DND-41 (cell line): ENCODE measurements around the gene POU6F1.

ENCODE experiments used
- ATAC-seq: fragments of 200-7000 bp; cut with Tn5 transposase; 3 replicates; pipeline ENCODE4 v1.9.1; 2021; ENCODE audit warnings: low read depth; ENCODE audit not compliant: insufficient read depth
- DNase-seq: peaks from one replicate; pipeline ENCODE4 v3.0.0-alpha.2; 2020
- H2AFZ ChIP-seq: 2 replicates; pipeline ENCODE4 v1.6.0; 2012; ENCODE audit warnings: low read depth, low read length
- H3K27ac ChIP-seq: 2 replicates; pipeline ENCODE4 v1.5.1; 2012; ENCODE audit warnings: low read length, inconsistent platforms
- H3K27me3 ChIP-seq: fragments of 200-600 bp; sonication (generic); 2 replicates; pipeline ENCODE4 v1.6.0; 2012; ENCODE audit warnings: low read length, mild to moderate bottlenecking, inconsistent platforms; ENCODE audit not compliant: insufficient read depth, poor library complexity
- H3K36me3 ChIP-seq: 2 replicates; pipeline ENCODE4 v1.5.1; 2012; ENCODE audit warnings: low read length, inconsistent platforms; ENCODE audit not compliant: insufficient read depth
- H3K4me1 ChIP-seq: 2 replicates; pipeline ENCODE4 v1.5.1; 2012; ENCODE audit warnings: mild to moderate bottlenecking, low read length; ENCODE audit not compliant: insufficient read depth
- H3K4me2 ChIP-seq: 2 replicates; pipeline ENCODE4 v1.6.0; 2012; ENCODE audit warnings: mild to moderate bottlenecking, moderate library complexity, low read length, inconsistent platforms; ENCODE audit not compliant: insufficient read depth
- H3K4me3 ChIP-seq, 2 experiments: fragments of 200-600 bp in 1 of 2; shearing (Covaris generic) in 1 of 2; 2 replicates each; pipeline ENCODE4 v1.5.1; 2012 to 2016; ENCODE audit warnings: inconsistent platforms in 2 of 2, low read length in 2 of 2, mild to moderate bottlenecking in 2 of 2, low read depth in 1 of 2, moderate library complexity in 1 of 2
- H3K79me2 ChIP-seq: 2 replicates; pipeline ENCODE4 v1.6.0; 2012; ENCODE audit warnings: low read length, inconsistent platforms; ENCODE audit not compliant: insufficient read depth
- H3K9ac ChIP-seq: 2 replicates; pipeline ENCODE4 v1.6.0; 2012; ENCODE audit warnings: low read depth, mild to moderate bottlenecking, inconsistent platforms, low read length, moderate library complexity
- H3K9me3 ChIP-seq: 2 replicates; pipeline ENCODE4 v1.5.1; 2012; ENCODE audit warnings: low read length, moderate library complexity, mild to moderate bottlenecking, inconsistent platforms; ENCODE audit not compliant: insufficient read depth, severe bottlenecking
- H4K20me1 ChIP-seq: 2 replicates; pipeline ENCODE4 v1.6.0; 2012; ENCODE audit warnings: low read length; ENCODE audit not compliant: insufficient read depth
- CTCF ChIP-seq: IDR thresholded peaks from 2 replicates; pipeline ENCODE4 v1.5.1; 2012; ENCODE audit warnings: borderline replicate concordance, low read length, moderate library complexity, mild to moderate bottlenecking; ENCODE audit not compliant: poor library complexity, severe bottlenecking; ENCODE audit errors: extremely low read depth
- EZH2 ChIP-seq: IDR thresholded peaks from 3 replicates; pipeline ENCODE4 v1.6.1; 2012; ENCODE audit warnings: borderline replicate concordance, low read depth, mild to moderate bottlenecking, moderate library complexity, low read length, inconsistent platforms; ENCODE audit not compliant: severe bottlenecking

POU6F1 gene

GRCh38 chr12:51219322-51219721, 1.5 kb upstream of the POU6F1 start:
- Histone ChIP-seq H3K4me3 (no peak overlapping the region), H3K9me3 (no peaks in the 10 kb centered on the region), H2AFZ (0 out of 2 replicates have a peak overlapping the region, but pooled peaks have one; percentile 7), H3K36me3 (no peaks in the 10 kb centered on the region), H3K79me2 (no peaks in the 10 kb centered on the region), H3K9ac (no peak overlapping the region), H3K4me1 (peaks cover 18% of the 10 kb centered on the region), H3K4me2 (peak overlapping the region; percentile 94; the same call in 1 of the 2 replicates), H3K27ac (no peak overlapping the region), H4K20me1 (no peaks in the 10 kb centered on the region), H3K27me3 (peaks cover 2% of the 10 kb centered on the region)
- TF ChIP-seq CTCF (no peak), EZH2 (no peak)
- no peak for ATAC-seq
- DNase-seq = no peak

- H3K27me3 ChIP-seq = peaks cover 2% of the 10 kb centered on the region
- no peak for DNase-seq
- no peaks in the 10 kb centered on the region for H3K79me2 ChIP-seq
- H3K9me3 ChIP-seq = no peaks in the 10 kb centered on the region
- peak overlapping the region; percentile 94 for H3K4me2 ChIP-seq
- H3K4me3 ChIP-seq = peak overlapping the region; percentile 34 to 66
- peaks cover 18% of the 10 kb centered on the region for H3K4me1 ChIP-seq
- H2AFZ ChIP-seq = peak overlapping the region; percentile 80
- H3K36me3 ChIP-seq = no peaks in the 10 kb centered on the region
- peak overlapping the region; percentile 63 for H3K9ac ChIP-seq
- no peaks in the 10 kb centered on the region for H4K20me1 ChIP-seq
- peak overlapping the region; percentile 47 for H3K27ac ChIP-seq
- peak; percentile 13; the same call in 2 of the 3 replicates for ATAC-seq
- TF ChIP-seq EZH2 = no peak
- TF ChIP-seq CTCF = no peak
These were observed 822 bp upstream of the POU6F1 start for GRCh38 chr12:51218607-51219161.

- Histone ChIP-seq H3K9ac (peak overlapping the region; percentile 63), H2AFZ (peak overlapping the region; percentile 80), H3K36me3 (no peaks in the 10 kb centered on the region), H3K4me2 (peak overlapping the region; percentile 94), H3K27me3 (peaks cover 2% of the 10 kb centered on the region), H3K9me3 (no peaks in the 10 kb centered on the region), H4K20me1 (no peaks in the 10 kb centered on the region), H3K79me2 (no peaks in the 10 kb centered on the region), H3K27ac (no peak overlapping the region), H3K4me1 (peaks cover 18% of the 10 kb centered on the region), H3K4me3 (peak overlapping the region; percentile 34 to 66)
- peak; percentile 33 for DNase-seq
- TF ChIP-seq EZH2 = no peak
- no peak for TF ChIP-seq CTCF
- ATAC-seq = peak; percentile 50
These were observed 512 bp downstream of the POU6F1 start for GRCh38 chr12:51217133-51217967.
